NB4 (cell line): ENCODE results near the gene CNST.
A peak's percentile ranks its signal among the peaks of the same experiment; 100 is the strongest.
"Not testable (repeated sequence)": the region's sequence is repeated elsewhere in the genome, so short reads cannot be mapped to it uniquely, and the experiment has no call there.

Source experiments
- DNase-seq: peaks from one replicate; pipeline ENCODE4 v3.0.0; 2010; ENCODE audit warnings: low read depth
- H3K4me3 ChIP-seq: one replicate; pipeline ENCODE4 v1.5.1; 2011; ENCODE audit warnings: mild to moderate bottlenecking, low read depth, low read length, moderate library complexity
- MYC ChIP-seq: IDR thresholded peaks from 2 replicates; pipeline ENCODE4 v1.6.1; 2011; ENCODE audit warnings: low read depth, low read length
- POLR2A ChIP-seq: IDR thresholded peaks from 2 replicates; pipeline ENCODE4 v1.6.1; 2011; ENCODE audit warnings: mild to moderate bottlenecking; ENCODE audit not compliant: insufficient read length; ENCODE audit errors: extremely low read depth
- TF ChIP-seq, protein P1 (sequence below): IDR thresholded peaks from 2 replicates; pipeline ENCODE4 v1.6.1; 2011; ENCODE audit warnings: low read depth, low read length
- TF ChIP-seq, protein P2 (sequence below): IDR thresholded peaks from one replicate; pipeline ENCODE4 v1.5.1; 2012; ENCODE audit warnings: low read depth, low read length

CNST gene

GRCh38 chr1:246687002-246687401 lies 120.7 kb downstream of the CNST start:
- H3K4me3 ChIP-seq = no peak overlapping the region
- TF ChIP-seq, protein P1, sequence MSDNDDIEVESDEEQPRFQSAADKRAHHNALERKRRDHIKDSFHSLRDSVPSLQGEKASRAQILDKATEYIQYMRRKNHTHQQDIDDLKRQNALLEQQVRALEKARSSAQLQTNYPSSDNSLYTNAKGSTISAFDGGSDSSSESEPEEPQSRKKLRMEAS = no peak
- TF ChIP-seq MYC (no peak), POLR2A (no peak)
- TF ChIP-seq, protein P2, sequence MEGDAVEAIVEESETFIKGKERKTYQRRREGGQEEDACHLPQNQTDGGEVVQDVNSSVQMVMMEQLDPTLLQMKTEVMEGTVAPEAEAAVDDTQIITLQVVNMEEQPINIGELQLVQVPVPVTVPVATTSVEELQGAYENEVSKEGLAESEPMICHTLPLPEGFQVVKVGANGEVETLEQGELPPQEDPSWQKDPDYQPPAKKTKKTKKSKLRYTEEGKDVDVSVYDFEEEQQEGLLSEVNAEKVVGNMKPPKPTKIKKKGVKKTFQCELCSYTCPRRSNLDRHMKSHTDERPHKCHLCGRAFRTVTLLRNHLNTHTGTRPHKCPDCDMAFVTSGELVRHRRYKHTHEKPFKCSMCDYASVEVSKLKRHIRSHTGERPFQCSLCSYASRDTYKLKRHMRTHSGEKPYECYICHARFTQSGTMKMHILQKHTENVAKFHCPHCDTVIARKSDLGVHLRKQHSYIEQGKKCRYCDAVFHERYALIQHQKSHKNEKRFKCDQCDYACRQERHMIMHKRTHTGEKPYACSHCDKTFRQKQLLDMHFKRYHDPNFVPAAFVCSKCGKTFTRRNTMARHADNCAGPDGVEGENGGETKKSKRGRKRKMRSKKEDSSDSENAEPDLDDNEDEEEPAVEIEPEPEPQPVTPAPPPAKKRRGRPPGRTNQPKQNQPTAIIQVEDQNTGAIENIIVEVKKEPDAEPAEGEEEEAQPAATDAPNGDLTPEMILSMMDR = no peak
- no peak for DNase-seq

- DNase-seq = peak; percentile 88
- H3K4me3 ChIP-seq = no peak overlapping the region
- no peak for TF ChIP-seq POLR2A
- TF ChIP-seq, protein P2 = peak; percentile 89
Measured at GRCh38 chr1:246689409-246690008, 123.3 kb downstream of the CNST start.

- DNase-seq = no peak
- no peak overlapping the region for H3K4me3 ChIP-seq
- TF ChIP-seq, protein P2 = no peak
- TF ChIP-seq MYC = no peak
- TF ChIP-seq, protein P1 = no peak
- no peak for TF ChIP-seq POLR2A
Measured at GRCh38 chr1:246690100-246690499, 123.8 kb downstream of the CNST start.

DNA sequence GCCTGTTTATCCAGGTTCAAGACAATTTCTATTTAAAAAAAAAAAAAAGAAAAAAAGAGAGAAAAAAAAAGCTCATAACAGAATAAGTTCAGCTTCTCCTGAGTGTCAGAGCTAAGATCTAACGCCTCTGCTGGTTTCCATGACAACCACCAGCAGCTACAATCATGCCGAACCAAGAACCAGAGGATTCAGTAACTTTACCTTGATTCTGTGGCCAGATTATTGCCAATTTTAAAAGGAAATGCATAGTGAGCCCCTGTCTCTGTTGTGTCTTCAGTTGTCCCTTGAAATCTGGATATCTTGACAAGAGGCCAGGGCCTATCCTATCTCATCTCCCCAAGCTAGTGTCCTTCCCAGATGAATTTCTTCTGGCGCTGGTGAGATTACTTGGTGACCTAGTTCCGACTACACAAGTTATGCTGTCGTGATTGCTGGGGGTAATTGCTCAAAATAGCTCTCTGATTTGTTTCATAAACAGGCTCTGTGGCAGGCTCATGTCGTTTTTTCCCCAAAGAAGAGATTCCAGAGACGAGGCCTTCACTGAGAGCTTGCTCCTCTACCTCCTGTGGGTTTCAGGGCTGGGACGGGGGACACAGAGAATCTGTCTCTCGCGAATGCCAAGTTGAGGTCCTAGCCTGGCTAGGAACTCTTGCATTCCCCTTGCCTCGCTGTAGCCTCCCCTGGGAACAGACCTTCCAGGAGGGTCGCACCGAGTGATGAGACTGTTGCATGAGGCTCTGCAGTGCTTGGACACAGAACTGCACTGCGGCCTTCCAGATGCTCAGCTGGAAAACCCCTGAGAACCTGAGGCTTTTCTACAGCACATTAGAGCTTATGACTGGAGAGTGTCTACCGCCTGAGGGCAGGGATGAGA lies 125.6 kb downstream of the CNST start:
- no peak overlapping the region for H3K4me3 ChIP-seq
- TF ChIP-seq, protein P2 = no peak
- no peak for TF ChIP-seq MYC
- no peak for TF ChIP-seq POLR2A
- TF ChIP-seq, protein P1 = no peak
- DNase-seq = no peak

DNA sequence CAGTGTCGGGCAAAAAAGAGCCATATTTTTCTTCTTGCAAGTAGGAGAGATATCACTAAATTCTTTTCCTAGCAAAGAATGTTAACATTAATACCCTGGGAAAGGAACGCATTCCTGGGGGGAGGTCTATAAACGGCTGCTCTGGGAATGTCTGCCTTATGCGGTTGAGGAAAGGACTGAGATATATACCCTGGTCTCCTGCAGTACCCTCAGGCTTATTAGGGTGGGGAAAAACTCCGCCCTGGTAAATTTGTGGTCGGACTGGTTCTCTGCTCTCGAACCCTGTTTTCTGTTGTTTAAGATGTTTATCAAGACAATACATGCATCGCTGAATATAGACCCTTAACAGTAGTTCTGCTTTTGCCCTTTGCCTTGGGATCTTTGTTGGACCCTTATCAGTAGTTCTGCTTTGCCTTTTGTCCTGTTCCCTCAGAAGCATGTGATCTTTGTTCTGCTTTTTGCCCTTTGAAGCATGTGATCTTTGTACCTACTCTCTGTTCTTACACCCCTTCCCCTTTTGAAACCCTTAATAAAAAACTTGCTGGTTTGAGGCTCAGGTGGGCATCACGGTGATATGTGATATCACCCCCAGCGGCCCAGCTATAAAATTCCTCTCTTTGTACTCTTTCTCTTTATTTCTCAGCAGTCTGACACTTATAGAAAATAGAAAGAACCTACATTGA lies 128.1 kb downstream of the CNST start:
- peak; percentile 37 for DNase-seq
- H3K4me3 ChIP-seq = not testable (repeated sequence)

- H3K4me3 ChIP-seq = no peak overlapping the region
- TF ChIP-seq, protein P2 = no peak
- TF ChIP-seq, protein P1 = no peak
- DNase-seq = no peak
Measured at GRCh38 chr1:246695136-246695535, 128.9 kb downstream of the CNST start.
